GM18499 (cell line): Measurements from ENCODE around the gene REXO1.

ENCODE experiments used
- ATAC-seq: cut with Tn5 transposase; IDR thresholded peaks from one replicate; pipeline ENCODE4 v1.9.1; 2021; ENCODE audit warnings: moderate number of reproducible peaks; ENCODE audit not compliant: insufficient read depth, unreplicated experiment

REXO1 gene

GRCh38 chr19:1851654-1852580 lies 3.6 kb upstream of the REXO1 start:
- ATAC-seq = no peak

- ATAC-seq = no peak
Measured at GRCh38 chr19:1850809-1851653, 2.7 kb upstream of the REXO1 start.

GRCh38 chr19:1849886-1850398 lies 1.7 kb upstream of the REXO1 start:
- ATAC-seq = no peak

DNA sequence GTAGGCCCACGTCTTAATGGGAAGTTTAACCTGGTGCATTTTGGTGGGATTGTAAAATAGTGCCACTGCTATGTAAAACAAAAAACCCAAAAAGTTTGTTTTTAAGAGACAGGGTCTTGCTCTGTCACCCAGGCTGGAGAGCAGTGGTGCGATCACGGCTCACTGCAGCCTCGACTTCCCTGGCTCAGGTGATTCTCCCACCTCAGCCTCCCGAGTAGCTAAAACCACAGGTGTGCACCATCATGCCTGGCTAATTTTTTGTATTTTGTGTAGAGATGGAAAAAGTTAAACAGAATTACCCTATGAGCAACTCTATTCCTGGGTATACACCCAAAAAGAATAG lies 820 bp upstream of the REXO1 start:
- ATAC-seq = no peak

GRCh38 chr19:1847684-1848398 lies 442 bp downstream of the REXO1 start:
- no peak for ATAC-seq

DNA sequence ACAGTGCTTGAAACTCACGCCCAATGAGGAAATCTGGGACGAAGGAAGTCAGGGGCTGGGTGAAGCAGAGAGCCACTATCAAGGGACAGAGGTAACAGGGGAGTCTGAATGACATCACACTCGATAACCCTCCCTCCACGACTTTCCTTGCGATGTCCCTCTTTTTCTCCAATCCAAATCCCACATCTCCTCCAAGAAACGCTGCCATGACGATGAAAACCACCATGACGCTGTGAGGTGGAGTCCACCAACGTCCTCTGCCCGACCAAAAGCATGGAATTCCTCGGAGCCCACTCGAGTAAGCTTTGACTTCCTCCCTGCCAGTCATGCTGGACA lies 967 bp downstream of the REXO1 start:
- no peak for ATAC-seq

- no peak for ATAC-seq
Measured at GRCh38 chr19:1846517-1847204, 1.6 kb downstream of the REXO1 start.

- no peak for ATAC-seq
Measured at GRCh38 chr19:1845642-1846041, 2.6 kb downstream of the REXO1 start.

DNA sequence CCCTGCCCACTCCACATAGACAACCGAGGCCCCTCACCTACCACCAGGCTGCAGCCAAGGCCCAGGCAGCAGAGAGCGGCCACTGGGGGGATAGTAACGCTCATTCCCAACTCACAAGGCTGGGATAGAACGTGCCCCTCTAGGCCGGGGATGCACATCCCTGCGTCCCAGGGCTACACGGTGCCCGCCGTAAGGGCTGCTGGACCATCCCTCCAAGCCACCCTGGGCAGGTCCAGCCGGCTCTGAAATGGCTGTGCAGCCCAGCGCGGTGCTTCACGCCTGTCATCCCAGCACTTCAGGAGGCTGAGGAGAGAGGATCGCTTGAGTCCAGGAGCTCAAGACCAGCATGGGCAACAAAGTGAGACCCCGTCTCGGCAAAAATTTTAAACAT lies 3.2 kb downstream of the REXO1 start:
- no peak for ATAC-seq

DNA sequence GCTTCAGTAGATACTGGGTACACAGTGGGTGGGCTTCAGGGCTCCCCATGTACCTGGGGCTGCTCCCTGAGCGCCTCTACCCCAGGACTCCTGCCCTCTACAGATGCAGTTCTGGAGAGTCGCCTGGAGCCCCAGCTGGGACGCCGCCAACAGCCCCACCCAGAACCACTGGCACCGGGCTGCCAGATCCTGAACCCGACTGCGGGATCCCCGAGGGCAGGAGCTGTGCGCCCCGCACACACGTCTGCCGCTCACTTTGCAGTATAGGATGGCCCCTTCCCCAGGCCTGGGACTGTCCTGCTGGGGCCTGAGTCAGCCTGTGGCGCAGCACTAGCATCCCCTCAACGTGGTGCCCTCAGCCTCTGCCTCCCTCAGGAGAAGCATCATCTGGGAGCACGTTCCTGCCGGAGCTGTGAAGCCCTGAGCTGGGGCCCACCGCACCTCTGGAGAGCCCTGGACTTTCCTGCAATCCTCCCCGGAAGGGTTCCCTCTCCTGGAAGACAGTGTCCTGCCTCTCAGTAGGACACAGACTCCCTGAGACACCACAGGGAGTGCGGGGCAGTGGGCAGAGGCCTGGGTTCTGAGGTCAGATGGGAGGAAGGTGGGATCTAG lies 3.7 kb downstream of the REXO1 start:
- ATAC-seq = no peak

- no peak for ATAC-seq
Measured at GRCh38 chr19:1843646-1844394, 4.5 kb downstream of the REXO1 start.

DNA sequence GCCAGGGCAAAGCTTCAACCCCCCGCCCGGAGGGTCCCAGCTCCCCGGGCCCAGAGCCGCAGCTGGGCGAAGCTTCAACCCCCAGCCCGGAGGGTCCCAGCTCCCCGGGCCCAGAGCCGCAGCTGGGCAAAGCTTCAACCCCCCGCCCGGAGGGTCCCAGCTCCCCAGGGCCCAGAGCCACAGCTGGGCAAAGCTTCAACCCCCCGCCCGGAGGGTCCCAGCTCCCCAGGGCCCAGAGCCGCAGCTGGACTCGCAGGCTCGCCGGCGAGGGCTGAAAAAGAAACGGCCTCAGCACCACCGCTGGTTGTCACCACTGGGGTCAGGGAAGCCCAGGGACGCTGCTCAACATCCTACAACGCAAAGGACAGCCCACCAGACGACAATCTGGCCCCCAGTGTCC lies 5.2 kb downstream of the REXO1 start:
- no peak for ATAC-seq

- ATAC-seq = no peak
Measured at GRCh38 chr19:1841209-1841924, 6.9 kb downstream of the REXO1 start.

DNA sequence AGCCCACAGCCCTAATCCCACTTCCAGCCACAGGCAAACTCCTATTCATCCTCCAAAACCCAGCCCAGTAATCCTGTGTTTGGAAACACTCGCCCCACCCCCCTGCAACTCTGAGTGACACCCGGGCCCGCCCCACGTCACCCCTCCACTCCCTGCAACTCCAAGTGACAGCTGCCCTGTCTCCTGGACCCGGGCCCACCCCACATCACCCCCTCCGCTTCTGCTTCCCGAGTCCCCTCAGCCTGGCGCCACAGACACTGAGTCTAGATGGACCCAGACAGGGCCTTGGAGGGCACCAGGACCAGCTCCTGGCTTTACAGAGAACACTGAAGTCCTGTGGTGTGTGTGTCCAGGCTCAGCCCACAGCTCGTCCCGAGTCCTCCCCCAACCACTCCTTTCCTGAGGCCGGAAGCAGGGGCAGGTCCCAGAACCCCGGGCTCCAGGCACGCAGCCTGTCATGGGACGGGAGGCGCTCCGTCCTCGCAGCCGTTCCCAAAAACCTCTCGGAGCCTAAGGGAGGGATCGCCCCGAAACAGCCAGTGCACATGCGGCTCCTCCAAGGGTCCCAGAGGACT lies 7.7 kb downstream of the REXO1 start:
- no peak for ATAC-seq

DNA sequence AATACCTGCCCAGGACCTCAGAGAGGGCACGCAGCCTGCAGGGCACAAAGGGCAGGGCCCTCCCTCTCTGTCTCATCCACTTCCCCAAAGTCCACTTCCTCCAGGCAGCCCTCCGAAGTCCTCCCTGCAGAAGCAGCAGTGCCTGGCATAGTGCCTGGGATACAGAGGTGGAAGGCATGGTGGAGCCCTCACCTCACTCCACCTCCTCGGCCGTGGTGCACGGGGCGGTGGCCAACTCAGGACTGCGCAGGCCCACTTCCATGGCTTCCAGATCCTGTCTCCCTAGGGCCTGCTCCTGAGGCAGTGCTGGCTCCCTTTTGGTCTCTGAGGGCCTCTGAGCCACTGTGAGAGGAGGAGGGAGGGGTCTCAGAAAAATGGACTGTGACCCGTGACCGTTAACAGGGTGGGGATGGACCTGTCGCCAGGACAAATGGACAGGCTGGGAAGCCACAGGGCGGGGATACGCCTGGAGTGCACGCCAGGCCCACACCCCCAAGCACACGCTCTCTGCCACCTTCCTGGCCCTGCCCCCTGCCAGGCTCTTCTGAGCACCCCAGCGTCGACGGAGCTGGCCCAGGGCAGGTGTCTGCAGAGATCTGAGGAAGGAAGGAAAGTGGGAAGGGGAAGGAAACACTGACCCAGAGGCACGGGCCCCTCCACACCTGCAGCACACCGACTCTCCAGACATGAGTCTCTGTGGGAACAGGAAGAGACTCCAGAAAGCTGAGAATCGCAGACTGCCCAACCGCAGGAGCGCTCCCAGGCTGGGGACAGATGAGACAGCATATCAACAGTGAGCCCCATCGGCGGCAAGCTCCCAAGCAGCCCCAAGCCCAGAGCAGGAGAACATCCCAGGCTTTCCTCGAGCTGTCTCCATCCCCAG lies 8.4 kb downstream of the REXO1 start:
- ATAC-seq = no peak

- no peak for ATAC-seq
Measured at GRCh38 chr19:1837625-1838105, 10.6 kb downstream of the REXO1 start.

GRCh38 chr19:1837222-1837565 lies 11.1 kb downstream of the REXO1 start:
- no peak for ATAC-seq
